SH-SY5Y (cell line): ENCODE measurements around the gene SLC9A9.

Experiments used
- GATA2 ChIP-seq: IDR thresholded peaks from 2 replicates; pipeline ENCODE4 v1.6.1; 2011; ENCODE audit warnings: mild to moderate bottlenecking, low read depth, low read length
- GATA3 ChIP-seq: IDR thresholded peaks from 2 replicates; pipeline ENCODE4 v1.6.1; 2011; ENCODE audit warnings: low read depth, mild to moderate bottlenecking, low read length, moderate library complexity

DNA sequence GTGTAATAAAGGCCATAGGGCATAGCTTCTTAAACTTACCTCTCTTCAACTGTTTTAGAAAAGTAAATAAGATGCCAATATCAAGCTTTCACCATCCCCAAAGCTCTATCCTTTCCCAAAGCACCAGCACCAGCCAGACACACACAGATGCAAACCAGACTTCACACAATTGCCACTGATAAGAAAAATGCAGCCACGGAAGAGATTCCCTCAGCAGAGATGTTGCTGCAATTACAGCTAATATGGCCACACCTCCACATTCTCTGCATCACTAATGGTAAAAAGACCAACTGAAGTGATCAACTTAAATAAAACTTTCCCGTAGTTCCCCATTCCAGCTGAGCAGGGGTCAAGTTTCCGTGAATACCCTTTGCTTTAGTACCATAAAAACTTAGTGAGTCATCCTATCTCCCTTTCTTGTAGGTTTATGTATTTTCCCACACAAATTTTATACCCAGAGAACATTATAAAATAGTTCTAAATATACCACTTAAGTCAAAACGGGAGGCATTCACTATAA lies 64.4 kb downstream of the SLC9A9 start:
- TF ChIP-seq GATA2 (no peak), GATA3 (no peak)
